HG03108 (cell line): ENCODE results near the gene ITGA2B.

Experiments
- ATAC-seq: cut with Tn5 transposase; IDR thresholded peaks from one replicate; pipeline ENCODE4 v1.9.1; 2021; ENCODE audit warnings: moderate library complexity; ENCODE audit not compliant: unreplicated experiment

The ITGA2B gene

GRCh38 chr17:44389281-44389680 is at the start of gene ITGA2B:
Gene ITGA2B, minus strand, starts transcription at chr17:44389649. Its CDS starts 176 bp downstream, at chr17:44389473.
- ATAC-seq = no peak

- ATAC-seq = no peak
Measured at GRCh38 chr17:44439168-44439567, 49.7 kb upstream of the ITGA2B start.

GRCh38 chr17:44438636-44439035 is 49.2 kb upstream of the ITGA2B start:
- no peak for ATAC-seq

- ATAC-seq = no peak
Measured at GRCh38 chr17:44436336-44436735, 46.9 kb upstream of the ITGA2B start.

GRCh38 chr17:44432254-44433157 is 43.1 kb upstream of the ITGA2B start:
- ATAC-seq = no peak

- no peak for ATAC-seq
Measured at GRCh38 chr17:44424828-44425461, 35.5 kb upstream of the ITGA2B start.

- no peak for ATAC-seq
Measured at GRCh38 chr17:44417553-44417952, 28.1 kb upstream of the ITGA2B start.

DNA sequence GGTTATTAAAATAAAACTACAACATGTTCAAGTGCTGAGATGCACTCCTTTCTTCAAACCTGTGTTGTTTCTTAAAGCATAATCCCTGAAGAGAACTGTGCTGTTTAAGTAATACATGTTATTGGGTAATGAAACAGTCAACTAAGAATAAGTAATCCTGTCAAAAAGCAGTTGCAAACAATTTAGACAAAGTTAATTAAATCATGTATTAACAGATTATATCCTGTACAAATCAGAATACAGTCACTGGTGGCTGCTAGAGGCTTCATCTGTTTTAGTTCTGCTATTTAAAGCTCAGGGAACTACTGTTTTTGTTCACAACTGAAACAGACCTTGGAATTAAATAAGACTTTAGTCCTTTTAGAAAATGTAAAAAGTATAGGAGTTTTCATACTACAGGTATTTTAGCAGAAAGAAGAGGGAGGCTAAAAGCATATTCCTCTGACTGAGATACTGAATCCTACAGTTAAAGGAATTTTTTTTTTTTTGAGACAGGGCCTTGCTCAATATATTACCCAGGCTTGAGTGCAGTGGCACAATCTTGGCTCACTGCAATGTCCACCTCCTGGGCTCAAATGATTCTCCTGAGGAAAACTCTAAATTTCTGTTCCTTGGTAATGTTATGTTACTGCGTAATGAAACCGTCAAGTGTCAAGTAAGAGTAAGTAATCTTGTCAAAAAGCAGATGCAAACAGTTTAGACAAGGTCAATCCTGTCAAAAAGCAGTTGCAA is 27.3 kb upstream of the ITGA2B start:
- no peak for ATAC-seq

GRCh38 chr17:44414394-44415155 is 25.1 kb upstream of the ITGA2B start:
- no peak for ATAC-seq

DNA sequence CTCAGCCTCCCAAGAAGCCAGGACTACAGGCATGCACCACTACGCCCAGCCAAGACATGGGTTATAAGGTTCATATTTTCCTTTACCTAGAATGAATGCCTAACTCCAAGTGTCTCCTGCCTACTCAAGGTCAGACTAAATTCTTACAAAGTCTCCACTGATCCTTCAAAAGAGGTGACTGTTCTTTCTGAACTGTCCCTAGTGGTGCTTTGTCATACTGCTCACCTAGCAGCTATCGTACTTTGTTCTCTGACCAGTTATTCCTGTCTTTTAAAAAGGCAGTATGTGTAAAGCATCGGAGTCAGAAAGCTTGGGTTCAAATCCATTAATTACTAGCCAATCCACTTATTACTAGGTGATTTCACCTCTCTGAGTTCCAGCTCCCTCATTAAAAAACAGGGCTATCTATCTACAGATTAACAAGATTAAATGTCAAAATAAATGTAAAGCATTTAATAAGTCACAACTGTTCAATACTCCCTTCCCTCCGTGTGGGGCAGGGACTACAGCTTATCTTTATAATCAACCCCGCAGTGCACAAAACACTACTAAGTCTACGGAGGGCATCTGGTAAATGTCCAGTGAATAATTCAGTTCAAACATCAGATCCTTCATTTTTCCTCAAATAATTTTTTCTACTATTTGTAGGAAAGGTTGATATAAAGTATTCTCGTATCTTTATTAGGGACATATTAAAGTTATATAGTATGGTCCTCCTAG is 20.0 kb upstream of the ITGA2B start:
- ATAC-seq = no peak

GRCh38 chr17:44408786-44409185 is 19.3 kb upstream of the ITGA2B start:
- no peak for ATAC-seq

DNA sequence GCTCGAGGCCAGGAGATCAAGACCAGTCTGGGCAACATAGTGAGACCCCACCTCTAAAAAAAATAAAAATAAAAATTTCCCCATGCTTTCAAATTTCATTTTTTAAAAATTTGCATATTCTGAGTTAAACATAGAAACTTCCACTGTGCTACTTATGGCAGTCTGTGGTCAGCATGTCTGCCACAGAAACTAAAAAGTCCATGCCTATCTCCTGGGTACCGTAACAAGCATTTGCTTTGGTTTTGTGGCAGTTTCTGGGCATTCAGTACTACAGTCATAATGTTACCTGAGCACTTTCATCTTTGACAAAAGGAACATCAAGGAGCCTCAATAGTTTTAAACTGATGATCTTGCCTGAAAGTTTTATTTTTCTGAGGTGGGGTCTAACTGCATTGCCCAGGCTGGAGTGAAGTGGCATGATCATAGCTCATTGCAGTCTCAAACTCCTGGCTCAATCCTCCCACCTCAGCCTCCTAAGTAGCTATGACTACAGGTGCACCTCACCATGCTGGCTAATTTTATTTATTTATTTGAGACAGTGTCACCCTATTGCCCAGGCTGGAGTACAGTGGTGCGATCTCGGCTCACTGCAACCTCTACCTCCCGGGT is 13.2 kb upstream of the ITGA2B start:
- ATAC-seq = no peak

- ATAC-seq = no peak
Measured at GRCh38 chr17:44400226-44400847, 10.9 kb upstream of the ITGA2B start.

DNA sequence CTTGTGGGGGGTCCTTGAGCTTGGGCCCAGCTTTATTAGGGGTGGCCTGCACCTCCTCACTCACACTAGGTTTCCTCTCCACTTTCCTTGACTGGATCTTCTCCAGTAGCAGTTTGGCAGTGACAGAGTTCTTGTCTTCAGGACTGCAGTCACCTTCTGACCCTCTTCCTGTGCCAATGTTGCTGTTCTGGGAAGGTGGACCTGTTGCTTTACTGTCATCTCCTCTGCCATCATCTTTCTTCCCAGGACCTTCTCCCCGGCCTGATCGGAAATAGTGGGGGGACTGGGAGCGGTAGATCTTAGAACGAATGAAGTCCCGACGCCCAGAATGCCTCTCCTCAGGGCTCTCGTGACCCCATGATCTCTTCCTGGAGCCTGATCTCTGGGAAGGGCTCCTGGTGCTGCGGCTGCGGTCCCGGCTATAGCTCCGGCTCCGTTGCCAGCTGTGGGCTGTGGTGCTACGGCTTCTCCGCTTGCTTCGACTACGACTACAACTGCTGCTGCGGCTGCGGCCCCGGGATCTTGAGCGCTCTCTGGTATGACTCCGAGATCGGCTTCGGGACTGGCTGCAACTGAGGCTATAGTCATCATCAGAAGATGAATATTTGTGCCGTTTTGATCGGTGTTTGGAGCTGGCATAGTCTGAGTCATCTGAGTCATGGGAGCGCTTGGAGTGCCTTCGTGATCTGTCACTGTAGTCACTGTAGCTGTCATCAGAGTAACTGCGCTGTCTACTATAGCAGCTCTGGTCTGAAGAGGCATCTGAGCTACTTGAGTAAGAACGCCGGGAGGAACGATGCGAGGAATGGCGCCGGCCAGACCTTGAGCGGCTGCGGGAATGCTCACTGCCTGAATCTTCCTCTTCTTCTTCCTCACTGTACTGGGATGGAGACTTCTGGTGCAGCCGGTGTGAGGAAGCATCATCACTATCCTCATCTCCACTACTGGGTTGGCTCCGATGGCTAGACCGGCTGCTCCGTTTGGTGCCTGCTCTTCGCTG is 9.5 kb upstream of the ITGA2B start:
- no peak for ATAC-seq

- no peak for ATAC-seq
Measured at GRCh38 chr17:44397479-44398440, 8.3 kb upstream of the ITGA2B start.

DNA sequence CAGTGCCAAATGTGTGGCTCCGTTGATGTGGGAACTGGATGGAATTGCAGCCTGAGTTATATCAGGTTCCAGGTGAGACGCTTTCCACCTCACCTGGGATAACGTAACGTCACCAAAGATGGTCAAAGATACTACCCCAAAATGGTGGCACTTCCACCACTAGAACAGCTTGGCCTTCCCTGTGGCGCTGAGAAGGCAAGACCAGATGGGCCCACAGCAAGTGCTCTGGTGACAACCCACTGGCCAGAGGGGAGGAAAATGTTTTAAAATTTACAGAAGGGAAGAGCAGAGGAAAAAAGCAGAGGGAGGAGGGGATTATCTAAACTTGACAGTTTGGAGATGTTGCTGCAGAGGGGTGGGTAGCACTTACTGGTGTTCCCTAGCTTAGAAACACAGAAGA is 7.5 kb upstream of the ITGA2B start:
- ATAC-seq = no peak

GRCh38 chr17:44394833-44395232 is 5.4 kb upstream of the ITGA2B start:
- ATAC-seq = no peak
